Neural cell (in vitro differentiated cells): ENCODE data around the gene PPP6R1. TPM values are rescaled to one million over a fixed set of nuclear protein-coding genes. Genes with fewer than 3 reads are reported as not detected.

ENCODE experiments used
- H2AFZ ChIP-seq: fragments of 200-600, 300-800 bp; sonication (generic), shearing (Covaris generic); 2 replicates; pipeline ENCODE4 v1.6.0; 2014; ENCODE audit warnings: low read depth, mild to moderate bottlenecking, antibody characterized with exemption, low read length, moderate library complexity
- H3F3A ChIP-seq: fragments of 200-600 bp; shearing (Covaris generic); 2 replicates; pipeline ENCODE4 v1.6.1; 2016; ENCODE audit warnings: mild to moderate bottlenecking, moderate library complexity, mixed read lengths, antibody characterized with exemption, low read length; ENCODE audit not compliant: insufficient read depth, poor library complexity, severe bottlenecking
- H3K27ac ChIP-seq: fragments of 200-600, 300-800 bp; sonication (generic), shearing (Covaris generic); 2 replicates; pipeline ENCODE4 v1.5.1; 2014; ENCODE audit warnings: mild to moderate bottlenecking, low read length, moderate library complexity
- H3K27me3 ChIP-seq: fragments of 300-800, 200-600 bp; sonication (generic), shearing (Covaris generic); 2 replicates; pipeline ENCODE4 v1.6.0; 2014; ENCODE audit warnings: mild to moderate bottlenecking, low read depth, low read length, moderate library complexity; ENCODE audit not compliant: insufficient read depth
- H3K36me3 ChIP-seq: fragments of 300-800, 200-600 bp; sonication (generic), shearing (Covaris generic); 2 replicates; pipeline ENCODE4 v1.5.1; 2014; ENCODE audit warnings: mild to moderate bottlenecking, antibody characterized with exemption, low read length, moderate library complexity; ENCODE audit not compliant: insufficient read depth
- H3K4me2 ChIP-seq: fragments of 300-800, 200-600 bp; sonication (generic), shearing (Covaris generic); 2 replicates; pipeline ENCODE4 v1.6.0; 2014; ENCODE audit warnings: mild to moderate bottlenecking, low read length
- H3K4me3 ChIP-seq: fragments of 300-800, 200-600 bp; sonication (generic), shearing (Covaris generic); 2 replicates; pipeline ENCODE4 v1.5.1; 2014; ENCODE audit warnings: mild to moderate bottlenecking, low read length, moderate library complexity
- H3K79me2 ChIP-seq: fragments of 200-600 bp; shearing (Covaris generic); replicated peaks from 2 replicates; pipeline ENCODE4 v1.6.0; 2014; ENCODE audit warnings: mild to moderate bottlenecking, low read length, moderate library complexity; ENCODE audit not compliant: insufficient read depth
- H3K9ac ChIP-seq: fragments of 300-800, 200-600 bp; sonication (generic), shearing (Covaris generic); 2 replicates; pipeline ENCODE4 v1.6.1; 2016; ENCODE audit warnings: mild to moderate bottlenecking, low read length, mixed read lengths
- H3K9me2 ChIP-seq: fragments of 200-600 bp; shearing (Covaris generic); 2 replicates; pipeline ENCODE4 v1.6.1; 2016; ENCODE audit warnings: mild to moderate bottlenecking, low read length, mixed read lengths; ENCODE audit not compliant: insufficient read depth
- H3K9me3 ChIP-seq: fragments of 200-600, 300-800 bp; sonication (generic), shearing (Covaris generic); 2 replicates; pipeline ENCODE4 v1.6.1; 2016; ENCODE audit warnings: mild to moderate bottlenecking, mixed run types, low read length, moderate library complexity, mixed read lengths
- H4K20me1 ChIP-seq: fragments of 200-600 bp; shearing (Covaris generic); 2 replicates; pipeline ENCODE4 v1.6.1; 2016; ENCODE audit warnings: mild to moderate bottlenecking, mixed run types; ENCODE audit not compliant: insufficient read depth
- CTCF ChIP-seq: fragments of 450-650 bp; IDR thresholded peaks from 2 replicates; pipeline ENCODE4 v1.5.1; 2014; ENCODE audit warnings: antibody characterized with exemption, mild to moderate bottlenecking, moderate library complexity; ENCODE audit not compliant: poor library complexity, severe bottlenecking
- EP300 ChIP-seq: fragments of 450-650 bp; conservative IDR thresholded peaks from 2 replicates; pipeline ENCODE4 v1.6.1; 2014; ENCODE audit warnings: antibody characterized with exemption, mild to moderate bottlenecking, moderate library complexity; ENCODE audit not compliant: poor library complexity, severe bottlenecking
- EZH2 ChIP-seq: fragments of 200-600, 300-800 bp; shearing (Covaris generic), sonication (generic); IDR thresholded peaks from 2 replicates; pipeline ENCODE4 v1.6.1; 2014; ENCODE audit warnings: antibody characterized with exemption, low read length, borderline replicate concordance, mild to moderate bottlenecking; ENCODE audit not compliant: insufficient read depth, poor library complexity, severe bottlenecking
- MXI1 ChIP-seq: fragments of 450-650 bp; conservative IDR thresholded peaks from 2 replicates; pipeline ENCODE4 v1.6.1; 2014; ENCODE audit warnings: antibody characterized with exemption, mild to moderate bottlenecking; ENCODE audit not compliant: poor library complexity, severe bottlenecking
- POLR2AphosphoS5 ChIP-seq: IDR thresholded peaks from 2 replicates; pipeline ENCODE4 v1.6.1; 2012
- RAD21 ChIP-seq: fragments of 450-650 bp; conservative IDR thresholded peaks from 2 replicates; pipeline ENCODE4 v1.6.1; 2014; ENCODE audit warnings: antibody characterized with exemption, mild to moderate bottlenecking, moderate library complexity
- REST ChIP-seq: IDR thresholded peaks from 2 replicates; pipeline ENCODE4 v1.6.1; 2012; ENCODE audit warnings: borderline replicate concordance
- SMC3 ChIP-seq: fragments of 450-650 bp; conservative IDR thresholded peaks from 2 replicates; pipeline ENCODE4 v1.6.1; 2014; ENCODE audit warnings: antibody characterized with exemption, mild to moderate bottlenecking, moderate library complexity; ENCODE audit not compliant: poor library complexity
- TAF1 ChIP-seq: IDR thresholded peaks from 2 replicates; pipeline ENCODE4 v1.6.1; 2012; ENCODE audit warnings: low read depth
- polyA plus RNA-seq: library from polyadenylated mRNA; depleted of rRNA; stranded (reverse); fragments of >200 nt; gene quantifications from 2 replicates; pipeline ENCODE4 v1.2.3, GENCODE V29; 2014

Gene PPP6R1
- polyA plus RNA-seq, 1 donor from 2014 or later = 20.0 TPM

- Histone ChIP-seq H3K4me3 (no peak overlapping the region), H4K20me1 (no peaks in the 10 kb centered on the region), H3F3A (no peaks in the 10 kb centered on the region), H2AFZ (no peak overlapping the region), H3K27ac (no peak overlapping the region), H3K4me2 (no peak overlapping the region), H3K9ac (no peak overlapping the region), H3K36me3 (no peaks in the 10 kb centered on the region), H3K9me3 (no peaks in the 10 kb centered on the region), H3K79me2 (no peaks in the 10 kb centered on the region), H3K27me3 (no peaks in the 10 kb centered on the region), H3K9me2 (no peaks in the 10 kb centered on the region)
- TF ChIP-seq EP300 = no peak
- no peak for TF ChIP-seq TAF1
- TF ChIP-seq SMC3 = peak; percentile 59
- no peak for TF ChIP-seq POLR2AphosphoS5
- TF ChIP-seq RAD21 = peak; percentile 47
- no peak for TF ChIP-seq MXI1
- TF ChIP-seq CTCF = peak; percentile 58
- TF ChIP-seq REST = no peak
- TF ChIP-seq EZH2 = no peak
These were observed 46.4 kb downstream of the PPP6R1 start for GRCh38 chr19:55212447-55212846.

GRCh38 chr19:55209693-55210472 is 48.9 kb downstream of the PPP6R1 start:
- TF ChIP-seq SMC3 = no peak
- no peak for TF ChIP-seq POLR2AphosphoS5
- TF ChIP-seq EP300 = no peak
- no peak for TF ChIP-seq REST
- TF ChIP-seq EZH2 = no peak
- no peak for TF ChIP-seq CTCF
- TF ChIP-seq MXI1 = no peak
- no peak overlapping the region for H3K4me2 ChIP-seq
- no peaks in the 10 kb centered on the region for H3K9me3 ChIP-seq
- H3K4me3 ChIP-seq = no peak overlapping the region
- H4K20me1 ChIP-seq = no peaks in the 10 kb centered on the region
- H3K27ac ChIP-seq = no peak overlapping the region
- H2AFZ ChIP-seq = no peak overlapping the region
- no peaks in the 10 kb centered on the region for H3K27me3 ChIP-seq
- no peaks in the 10 kb centered on the region for H3K9me2 ChIP-seq
- H3K36me3 ChIP-seq = no peaks in the 10 kb centered on the region
- no peaks in the 10 kb centered on the region for H3K79me2 ChIP-seq
- H3F3A ChIP-seq = no peaks in the 10 kb centered on the region
- H3K9ac ChIP-seq = no peak overlapping the region
